GM19351 (cell line): Measurements from ENCODE around the gene LRRC4.

Experiments
- ATAC-seq: cut with Tn5 transposase; IDR thresholded peaks from one replicate; pipeline ENCODE4 v1.9.1; 2021; ENCODE audit warnings: mild to moderate bottlenecking, moderate library complexity; ENCODE audit not compliant: unreplicated experiment

The LRRC4 gene

DNA sequence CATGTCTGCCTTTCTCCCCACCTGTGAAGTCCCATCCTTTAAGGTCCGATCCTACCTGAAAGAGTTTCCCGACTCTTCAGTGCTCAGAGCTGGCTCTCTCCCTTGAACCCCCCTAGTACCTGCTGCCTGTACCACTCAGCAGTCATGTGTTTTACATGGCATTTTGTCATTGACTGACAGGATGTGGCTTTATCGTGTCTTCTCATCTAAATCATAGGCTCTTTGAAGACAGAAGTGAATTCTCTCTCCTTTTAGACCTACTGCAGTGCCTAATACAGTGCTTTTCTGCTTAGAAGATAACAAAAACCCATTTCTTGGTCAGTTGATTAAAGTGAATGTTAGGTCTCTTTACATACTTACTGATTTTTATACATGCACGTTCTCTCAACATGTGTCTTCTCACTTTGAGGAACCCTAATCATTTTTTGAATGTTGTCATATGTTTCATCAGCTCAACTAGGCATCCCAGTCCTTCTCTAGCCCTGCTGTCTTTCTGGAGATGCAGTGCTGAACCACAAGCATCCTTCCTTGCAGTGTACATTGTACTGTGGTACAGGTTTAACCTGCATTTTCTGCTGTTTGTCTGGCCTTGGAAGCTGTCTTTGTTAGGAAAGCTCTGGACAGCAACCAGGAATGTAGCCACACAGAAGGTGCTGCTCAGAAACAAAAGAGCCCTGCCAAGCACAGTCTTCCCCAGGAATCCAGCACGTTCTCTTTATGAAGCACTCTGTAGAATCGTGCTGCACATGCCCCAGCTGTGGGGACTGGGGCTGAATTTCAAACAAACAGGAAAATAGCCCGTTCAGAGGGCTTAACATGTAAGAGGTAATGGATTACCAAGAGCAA is 28.1 kb upstream of the LRRC4 start:
- ATAC-seq = no peak

DNA sequence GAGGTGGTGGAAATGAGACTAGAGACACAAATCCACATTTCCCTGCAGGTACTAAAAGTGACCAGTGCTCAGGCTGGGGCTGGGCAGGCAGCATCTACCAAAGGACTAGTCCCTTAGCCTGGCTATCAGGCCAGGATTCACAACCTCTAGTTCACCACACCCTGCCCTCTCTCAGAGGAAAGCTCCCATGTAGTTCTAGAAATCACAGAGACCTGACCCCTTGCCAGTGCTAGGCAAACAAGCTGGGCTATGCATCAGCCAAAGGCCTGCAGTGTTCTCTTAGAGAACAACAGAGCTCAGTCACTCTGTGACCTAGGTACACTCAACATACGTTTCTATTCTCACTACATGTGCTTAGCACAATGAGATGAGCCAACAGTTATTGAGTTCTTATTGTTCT is 26.7 kb upstream of the LRRC4 start:
- no peak for ATAC-seq

DNA sequence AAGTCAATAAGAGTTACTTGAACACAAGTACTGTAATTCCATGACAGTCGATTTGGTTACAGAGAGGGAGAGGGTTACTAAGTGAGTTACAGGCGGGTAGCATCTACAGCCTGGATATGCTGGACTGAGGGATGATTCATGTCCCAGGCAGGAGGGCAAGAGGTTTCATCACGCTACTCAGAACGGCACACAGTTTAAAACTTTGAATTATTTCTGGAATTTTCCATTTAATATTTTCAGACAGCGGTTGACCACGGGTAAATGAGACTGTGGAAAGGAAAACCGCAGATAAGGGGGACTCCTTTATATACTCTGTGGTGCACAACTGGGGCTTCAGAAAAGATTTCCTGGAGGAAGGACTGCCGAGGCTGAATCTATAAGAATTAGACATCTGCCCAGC is 25.7 kb upstream of the LRRC4 start:
- ATAC-seq = no peak

DNA sequence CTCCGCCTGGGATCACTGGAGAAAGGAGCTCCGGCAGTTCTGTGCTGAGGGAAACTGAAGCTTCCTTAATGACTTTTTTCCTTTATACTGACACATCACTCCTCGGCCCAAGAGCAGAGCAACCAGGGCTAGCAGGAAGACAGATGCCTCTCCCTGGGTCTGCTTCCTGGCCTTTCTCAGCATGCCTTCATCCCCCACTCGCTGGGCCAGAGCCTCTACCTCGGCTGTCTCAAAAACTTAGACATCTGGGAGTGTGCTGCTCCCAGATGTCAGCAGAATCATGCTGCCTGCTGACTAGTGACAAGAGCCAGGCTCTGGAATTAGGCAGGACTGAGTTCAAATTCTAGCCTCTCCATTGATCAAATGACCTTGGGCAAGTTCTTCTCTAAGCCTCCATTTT is 24.4 kb upstream of the LRRC4 start:
- no peak for ATAC-seq

DNA sequence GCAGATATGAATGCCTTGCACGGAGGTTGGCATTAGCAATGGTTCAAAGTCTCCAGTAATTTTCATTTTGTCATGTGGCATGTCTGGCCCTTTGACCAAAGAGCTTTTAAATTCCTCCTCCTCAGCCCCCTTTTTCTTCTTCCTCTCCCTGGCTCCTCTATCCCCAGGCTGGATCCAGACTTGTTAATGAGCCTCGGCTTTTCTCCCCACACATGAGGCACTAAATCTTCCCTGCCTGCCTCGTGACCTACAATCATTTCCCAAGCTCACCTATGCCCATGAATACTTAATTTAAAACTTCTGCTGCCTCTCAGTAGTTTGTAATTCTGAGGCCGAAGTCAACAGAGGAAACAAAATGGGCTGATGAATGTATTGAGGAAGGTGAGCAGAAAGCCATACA is 23.3 kb upstream of the LRRC4 start:
- no peak for ATAC-seq

DNA sequence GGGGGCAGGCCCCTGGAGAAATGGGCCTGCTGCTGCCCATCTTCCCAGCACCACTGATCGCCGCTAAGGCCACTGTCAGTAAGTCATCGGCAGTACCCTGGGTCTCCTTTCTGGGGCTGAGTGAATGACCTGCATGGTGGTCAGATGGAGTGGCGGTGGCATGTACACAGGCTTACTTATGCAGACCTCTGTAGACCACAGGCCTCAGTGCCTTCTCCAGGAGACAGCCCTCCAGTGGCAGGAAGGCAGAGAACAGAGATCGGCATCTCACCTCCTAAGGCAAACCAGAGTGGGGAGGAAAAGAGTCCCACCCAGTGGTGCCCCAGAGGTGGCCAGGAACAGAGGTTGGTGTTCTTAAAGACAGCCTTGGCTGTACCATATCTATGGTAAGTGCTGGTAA is 22.8 kb upstream of the LRRC4 start:
- ATAC-seq = no peak

DNA sequence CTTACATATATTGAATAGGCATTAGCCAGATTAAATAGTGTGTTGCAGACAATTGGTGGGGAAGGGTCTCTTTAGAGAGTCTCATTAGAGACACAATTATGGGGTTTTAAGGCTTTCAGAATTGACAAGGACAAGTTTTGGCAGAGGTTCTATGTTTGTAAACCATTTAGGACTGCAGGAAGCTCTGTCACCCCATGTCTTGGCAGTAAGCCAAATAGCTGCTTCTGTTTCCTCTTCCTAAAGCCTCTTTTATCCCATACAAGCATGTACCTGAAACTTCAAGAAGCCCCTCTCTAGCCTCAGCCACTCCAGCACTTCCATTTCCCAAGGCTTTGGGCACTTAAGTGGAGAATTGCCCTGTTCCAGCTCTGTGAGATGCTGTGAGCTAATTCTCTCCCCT is 21.8 kb upstream of the LRRC4 start:
- ATAC-seq = no peak

DNA sequence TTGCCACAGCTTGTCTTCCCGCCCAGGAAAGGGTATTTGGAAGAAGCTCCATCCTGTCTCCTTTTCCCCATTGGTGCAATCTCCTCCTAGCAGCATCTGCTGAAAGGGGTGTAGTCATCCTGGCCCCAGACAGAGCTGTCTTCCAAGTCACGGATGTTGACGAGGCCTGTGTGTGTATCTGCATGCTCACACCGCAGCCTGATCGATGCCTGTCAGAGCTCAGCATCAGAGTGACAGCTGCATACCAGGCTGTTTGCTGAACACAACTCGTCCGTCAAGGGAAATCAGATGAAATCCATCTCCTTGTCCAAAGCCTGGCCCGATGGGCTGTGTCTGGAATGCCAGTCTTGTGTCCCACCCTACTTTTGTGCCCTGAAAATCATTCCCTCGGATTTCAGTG is 21.2 kb upstream of the LRRC4 start:
- ATAC-seq = no peak

DNA sequence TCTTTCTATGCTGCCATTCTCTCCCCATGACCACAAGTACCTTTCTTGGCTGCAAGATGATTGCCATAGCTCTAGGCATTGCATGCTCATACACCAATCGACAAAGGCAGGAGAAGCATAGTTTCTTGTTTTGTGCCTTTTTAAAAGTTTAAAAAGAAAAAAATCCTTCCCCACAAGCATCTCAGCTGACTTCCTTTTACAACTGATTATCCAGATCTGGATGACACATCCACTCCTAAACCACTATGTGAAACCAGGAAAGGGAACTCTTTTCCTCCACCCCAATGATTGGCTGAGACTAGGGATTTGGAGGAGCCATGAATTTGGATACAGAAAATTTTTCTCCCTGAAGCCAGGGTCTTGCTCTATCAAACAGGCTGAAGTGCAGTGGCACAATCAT is 14.5 kb upstream of the LRRC4 start:
- no peak for ATAC-seq

DNA sequence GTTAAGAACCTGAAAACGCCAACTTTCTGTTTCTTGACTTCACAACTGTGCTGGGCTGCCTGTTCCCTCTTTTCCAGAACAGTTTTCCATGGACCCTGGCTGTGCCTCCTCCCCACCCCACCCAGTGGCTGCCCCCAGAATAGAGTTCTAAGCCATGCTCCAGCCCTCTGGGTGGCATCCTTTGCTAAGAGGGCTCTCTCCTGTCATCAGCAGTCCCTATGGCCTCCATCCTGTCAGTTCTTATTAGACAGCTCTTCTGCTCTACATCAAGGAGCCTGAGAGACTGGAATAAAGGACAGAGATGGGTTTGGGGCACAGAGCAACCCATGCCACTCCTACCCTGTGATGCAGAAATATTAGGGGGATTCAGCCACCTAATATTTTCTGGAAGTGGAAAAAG is 13.9 kb upstream of the LRRC4 start:
- ATAC-seq = no peak

DNA sequence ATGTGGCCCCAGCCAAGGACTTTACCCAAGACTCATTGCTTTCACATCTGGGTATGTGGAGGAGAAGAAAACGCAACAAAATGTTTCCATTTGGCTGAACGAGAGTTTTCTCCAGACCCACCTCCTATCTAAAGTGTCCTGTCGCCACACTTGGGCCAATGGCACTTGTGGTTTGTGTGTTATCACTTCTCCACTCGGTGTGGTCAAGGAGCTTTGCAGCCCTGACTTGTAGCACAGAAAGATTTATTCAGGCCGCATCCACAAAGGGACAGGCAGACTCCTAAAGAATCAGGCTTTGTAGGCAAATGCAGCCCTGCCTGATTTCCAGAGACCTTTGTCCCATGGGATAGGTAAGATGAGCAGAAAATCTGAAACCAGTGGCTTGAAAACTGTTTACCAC is 12.8 kb upstream of the LRRC4 start:
- ATAC-seq = no peak

DNA sequence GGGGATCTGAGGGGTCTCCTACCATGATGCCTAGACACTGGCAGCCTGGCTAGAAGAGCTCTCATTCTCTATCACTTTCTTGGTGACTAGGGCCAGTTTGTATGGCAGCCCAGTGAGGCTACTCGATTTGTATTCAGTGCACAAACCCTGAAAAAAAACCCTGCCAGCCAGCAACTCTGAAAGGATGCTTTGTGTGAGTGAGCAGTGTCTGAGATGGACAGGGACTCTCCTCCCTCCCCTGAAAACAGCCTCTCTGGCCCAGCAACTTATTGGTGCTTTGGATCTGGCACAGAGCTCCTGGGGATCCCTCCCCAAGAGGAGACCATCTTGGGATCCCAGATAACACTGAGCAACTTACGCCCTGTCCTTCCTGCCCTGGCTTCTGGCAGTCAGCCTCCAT is 10.8 kb upstream of the LRRC4 start:
- ATAC-seq = no peak

DNA sequence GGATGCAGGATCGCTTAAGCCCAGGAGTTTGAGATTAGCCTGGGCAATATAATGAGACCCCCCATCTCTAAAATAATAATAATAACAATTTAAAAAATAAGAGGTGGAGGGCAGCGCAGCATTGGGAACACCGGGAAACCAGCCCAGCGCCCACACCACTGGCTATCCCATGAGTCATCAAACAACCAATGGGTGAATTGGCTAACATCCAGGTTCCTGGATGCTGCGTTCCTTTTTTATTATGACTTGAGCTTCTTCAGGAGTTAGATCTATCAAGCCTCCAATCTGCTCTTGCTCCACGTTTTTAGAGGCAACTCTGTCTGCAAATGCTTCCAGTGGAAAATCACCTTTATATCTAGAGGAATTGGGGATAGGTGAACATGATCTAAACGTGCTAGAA is 10.0 kb upstream of the LRRC4 start:
- no peak for ATAC-seq

DNA sequence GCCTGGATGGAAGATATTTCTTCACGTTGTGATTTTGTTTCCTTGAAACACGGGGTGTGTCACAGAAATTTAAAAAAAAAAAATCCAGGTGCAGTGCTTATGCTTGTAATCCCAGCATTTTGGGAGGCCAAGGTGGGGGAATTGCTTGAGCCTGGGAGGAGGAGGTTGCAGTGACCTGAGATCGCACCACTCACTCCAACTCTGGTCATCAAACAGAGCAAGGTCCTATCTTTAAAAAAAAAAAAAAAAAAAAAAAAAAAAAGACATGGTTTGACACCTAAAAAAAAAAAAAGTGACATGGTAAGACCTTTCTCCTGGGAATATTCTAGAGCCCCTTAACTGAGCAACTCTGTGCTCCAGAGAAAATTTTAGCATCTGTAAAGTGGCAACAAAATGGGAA is 9.0 kb upstream of the LRRC4 start:
- ATAC-seq = no peak

DNA sequence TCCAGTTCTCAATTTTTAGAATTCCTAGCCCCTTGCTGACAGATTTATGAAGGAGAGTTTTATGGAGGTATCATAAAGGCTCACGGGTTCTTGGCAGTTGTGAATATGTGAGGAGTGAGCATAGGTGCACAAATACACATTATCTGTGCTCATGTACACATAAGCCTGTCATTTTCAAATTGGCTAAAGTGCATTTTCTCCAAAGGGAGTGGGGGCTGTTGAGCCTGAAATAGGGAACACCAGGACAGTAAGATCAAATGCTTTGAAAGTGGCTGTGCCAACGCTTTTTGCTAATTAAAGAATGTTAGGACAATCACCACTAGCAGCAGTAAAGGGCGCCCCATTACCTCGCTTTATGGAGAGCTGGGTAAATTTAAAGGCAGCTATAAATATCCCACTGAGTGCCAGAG is 8.3 kb upstream of the LRRC4 start:
- ATAC-seq = no peak

DNA sequence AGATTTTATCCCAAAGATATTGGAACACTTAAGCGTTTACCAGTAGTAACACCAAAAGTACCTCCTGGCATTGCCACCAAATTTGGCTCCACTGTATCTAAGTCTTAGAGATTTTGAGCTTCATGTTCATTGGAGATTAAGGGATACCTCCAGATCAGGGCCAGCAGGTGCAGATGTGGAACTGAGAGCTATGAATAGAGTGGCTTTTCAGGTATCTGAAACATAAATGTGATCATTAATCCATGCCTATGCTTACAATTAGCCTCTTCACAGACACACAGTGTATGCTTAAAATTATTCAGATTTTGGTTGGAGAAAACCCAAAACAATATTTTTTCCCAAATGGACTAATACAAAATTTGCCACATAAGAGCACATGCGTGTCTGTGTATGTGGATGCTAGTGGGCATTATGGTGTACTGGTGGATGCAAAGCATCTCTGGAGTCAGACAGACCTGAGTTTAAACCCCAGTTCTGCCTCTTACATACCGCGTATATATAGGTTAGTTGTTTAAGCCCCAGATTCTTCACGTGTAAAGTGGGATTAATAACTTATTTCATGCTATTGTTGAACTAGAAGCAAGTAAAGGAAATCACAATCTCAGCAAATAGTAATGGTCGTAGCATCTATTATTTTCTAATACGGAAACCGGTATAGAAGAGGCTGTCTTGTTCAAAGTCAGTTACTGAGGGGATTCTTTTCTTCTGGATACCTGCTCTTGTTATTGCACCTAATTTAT is 6.8 kb upstream of the LRRC4 start:
- ATAC-seq = no peak

DNA sequence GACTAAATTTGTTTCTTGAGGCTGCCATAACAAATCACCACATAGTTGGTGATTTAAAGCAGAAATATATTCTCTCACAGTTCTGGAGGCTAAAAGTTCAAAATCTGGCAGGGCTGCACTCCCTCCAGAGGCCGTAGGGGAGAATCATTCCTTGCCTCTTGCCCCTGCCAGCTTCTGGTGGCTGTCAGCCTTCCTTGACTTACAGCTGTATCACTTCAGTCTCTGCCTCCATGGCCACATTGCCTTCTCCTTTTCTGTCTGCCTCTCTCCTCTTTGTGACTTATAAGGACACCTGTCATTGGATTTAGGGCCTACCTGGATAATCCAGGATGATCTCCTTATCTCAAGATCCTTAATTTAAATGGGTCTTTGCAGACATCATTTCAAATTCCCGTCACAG is 5.8 kb upstream of the LRRC4 start:
- peak; percentile 25 for ATAC-seq

DNA sequence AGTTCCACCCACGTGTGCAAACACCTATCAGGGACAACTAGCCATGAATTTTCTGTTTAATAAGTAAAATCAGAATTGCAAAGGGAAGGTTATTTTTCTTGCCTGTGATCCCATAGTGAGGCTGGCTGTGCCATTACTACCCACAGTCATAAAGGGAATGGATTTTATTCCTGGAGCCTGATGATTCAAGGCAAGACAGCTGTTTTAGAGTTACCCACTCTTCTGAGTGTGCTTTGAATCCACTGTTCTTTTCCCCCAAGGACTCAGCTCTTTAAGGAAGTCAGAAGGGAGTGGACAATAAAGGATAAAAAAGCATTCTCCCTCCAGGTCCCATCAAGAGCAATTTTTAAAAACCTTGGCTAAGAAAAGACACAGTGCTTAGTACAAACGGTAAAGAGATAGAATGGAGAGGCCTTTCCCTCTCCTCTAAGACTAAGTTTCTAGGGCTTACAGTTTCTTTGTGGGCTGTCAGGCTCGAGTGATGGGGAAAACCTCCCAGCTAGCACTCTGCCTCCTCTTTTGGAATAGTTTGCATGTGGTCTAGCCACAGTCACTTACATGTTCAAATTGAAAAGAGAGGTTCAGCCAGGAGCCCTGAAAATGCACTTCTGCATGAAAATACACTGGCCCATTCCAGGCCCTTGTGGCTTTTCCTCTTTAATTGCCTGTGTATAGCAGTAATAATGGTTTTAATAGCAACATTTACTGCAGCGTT is 5.1 kb upstream of the LRRC4 start:
- ATAC-seq = peak; percentile 49

DNA sequence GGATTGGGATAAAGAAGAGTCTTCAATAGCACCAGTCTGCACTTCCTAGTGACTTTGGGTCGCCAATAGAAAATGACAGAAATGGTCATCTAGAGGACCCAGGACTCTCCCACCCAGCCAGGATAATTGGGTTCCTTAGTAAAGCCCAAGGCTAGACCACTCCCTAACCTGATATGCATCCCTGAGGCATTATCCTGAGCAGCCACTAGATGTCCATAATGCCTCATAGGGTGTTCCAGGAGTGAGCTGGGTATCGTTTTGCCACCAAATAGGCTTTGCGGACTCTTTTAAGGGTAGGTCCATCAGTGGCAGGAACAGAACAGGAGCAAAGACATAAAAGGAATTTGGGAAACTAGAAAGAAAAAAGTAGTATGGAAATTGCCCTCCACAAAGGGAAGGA is 4.5 kb upstream of the LRRC4 start:
- no peak for ATAC-seq

DNA sequence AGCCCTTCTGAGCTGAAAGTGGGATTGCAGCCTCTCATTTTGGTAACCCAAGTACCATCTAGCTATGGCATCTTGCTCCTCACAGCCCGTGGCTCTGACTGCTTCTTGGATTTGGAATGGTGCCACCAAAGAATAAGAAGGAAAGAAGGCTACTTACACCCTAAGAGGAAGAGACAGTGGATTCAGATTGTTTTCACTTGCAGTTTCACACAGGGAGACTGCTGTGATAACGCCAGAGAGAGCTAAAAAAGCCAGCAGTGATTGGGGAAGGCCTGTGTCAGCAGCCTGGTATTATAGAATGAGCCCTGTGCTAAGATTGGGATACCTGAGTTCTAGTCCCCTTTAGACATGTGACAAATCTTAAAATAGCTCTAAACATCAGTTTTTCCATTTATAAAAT is 3.6 kb upstream of the LRRC4 start:
- ATAC-seq = no peak

DNA sequence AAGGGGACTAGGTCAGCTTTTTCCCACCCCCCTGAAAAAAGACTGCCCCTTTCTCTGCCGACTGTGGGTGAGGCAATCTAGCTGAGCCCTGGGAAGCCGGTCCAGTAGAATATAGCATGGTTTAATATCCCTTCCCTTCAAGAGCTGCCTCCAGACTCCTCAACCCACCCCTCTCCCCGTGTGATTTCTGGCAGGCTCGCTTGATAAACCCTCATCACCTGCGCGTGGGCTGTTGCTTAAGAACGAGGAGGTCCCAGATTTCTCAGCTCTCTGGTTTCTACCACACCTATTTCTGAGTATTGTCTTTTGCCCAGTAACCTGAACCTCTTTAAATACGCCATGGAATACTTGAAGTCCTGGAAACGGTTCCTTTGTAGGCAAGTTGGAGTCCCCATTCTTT is 2.0 kb upstream of the LRRC4 start:
- no peak for ATAC-seq
